HG02870 (cell line): ENCODE data around the gene ARHGEF17.
"Not testable (repeated sequence)": the region's sequence is repeated elsewhere in the genome, so short reads cannot be mapped to it uniquely, and the experiment has no call there.

Experiments used
- ATAC-seq: cut with Tn5 transposase; IDR thresholded peaks from one replicate; pipeline ENCODE4 v1.9.1; 2021; ENCODE audit warnings: mild to moderate bottlenecking, moderate library complexity; ENCODE audit not compliant: unreplicated experiment

ARHGEF17 gene

DNA sequence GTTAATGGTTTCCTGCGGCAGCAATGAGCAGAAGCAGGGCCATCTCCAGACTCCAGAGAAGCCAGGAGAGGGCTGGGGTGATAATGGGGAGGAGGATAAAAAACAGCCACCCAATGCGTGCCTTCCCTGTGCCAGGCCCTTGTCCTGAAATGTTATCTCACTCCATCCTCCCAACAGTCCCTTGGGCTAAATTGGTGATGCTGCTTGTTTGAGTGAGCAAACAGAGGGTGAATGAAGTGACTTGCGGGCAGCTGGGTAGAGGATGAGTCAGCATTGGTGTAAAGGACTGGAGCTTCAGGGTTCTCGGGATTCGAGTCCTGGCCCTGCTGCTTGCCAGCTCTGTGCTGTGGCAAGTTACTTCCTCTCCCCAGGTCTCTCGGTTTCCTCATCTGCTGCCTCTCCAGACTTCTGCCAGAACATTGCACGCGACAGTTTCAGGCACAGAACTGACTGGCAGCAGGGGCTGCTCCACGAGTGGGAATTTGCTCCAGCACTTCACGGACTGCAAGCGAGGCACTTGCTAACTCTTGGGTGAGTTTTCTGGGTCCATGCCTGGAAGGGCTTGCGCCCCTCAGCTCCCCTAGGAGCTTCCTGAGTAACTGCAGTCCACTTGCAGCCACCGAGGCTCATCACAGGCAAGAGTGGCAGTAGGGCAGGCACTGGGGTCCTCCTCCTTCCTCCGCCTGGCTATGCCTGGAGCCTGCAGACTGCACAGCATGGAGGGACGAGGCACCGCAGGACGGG is 36.0 kb upstream of the ARHGEF17 start, which contains the start of gene P2RY6:
Gene P2RY6, plus strand, starts transcription at position 403 of the 744 bp plus-strand sequence. CDS start 24,181 bp downstream, outside the sequence.
- ATAC-seq = no peak

GRCh38 chr11:73272680-73273038 is 35.4 kb upstream of the ARHGEF17 start:
- no peak for ATAC-seq

DNA sequence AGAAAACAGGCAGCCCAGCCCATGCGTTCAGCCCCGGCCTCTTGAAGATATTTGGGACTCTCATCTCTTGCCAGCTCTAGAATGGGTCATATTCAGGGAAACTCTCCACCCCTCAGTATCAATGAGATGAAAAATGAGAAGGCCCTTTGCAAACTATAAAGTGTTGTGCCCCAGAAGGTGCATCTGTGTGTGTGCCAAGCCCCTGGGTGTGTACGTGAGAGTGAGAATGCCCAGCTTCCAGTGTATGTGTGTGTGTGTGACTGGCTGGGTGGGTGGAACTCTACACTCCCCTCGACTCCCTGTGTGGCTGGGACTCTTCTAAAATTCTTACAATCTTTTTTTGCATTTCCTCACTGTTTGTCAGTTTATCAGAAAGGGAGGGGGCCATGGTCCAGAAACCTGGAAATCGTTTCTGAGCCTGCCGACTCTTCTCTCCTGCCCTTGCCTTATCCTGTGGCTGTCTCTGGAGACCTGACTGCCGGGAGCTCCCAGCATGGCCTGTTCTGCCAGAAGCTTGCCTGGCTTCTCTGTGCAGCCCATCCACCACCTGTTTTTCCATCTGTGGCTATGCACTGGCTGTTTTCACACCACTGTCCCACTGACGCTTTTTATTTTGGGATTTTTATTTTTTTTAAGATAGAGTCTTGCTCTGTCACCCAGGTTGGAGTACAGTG is 34.7 kb upstream of the ARHGEF17 start:
- ATAC-seq = no peak

- not testable (repeated sequence) for ATAC-seq
Measured at GRCh38 chr11:73274191-73274590, 33.9 kb upstream of the ARHGEF17 start.

- ATAC-seq = no peak
Measured at GRCh38 chr11:73274722-73275380, 33.2 kb upstream of the ARHGEF17 start.

DNA sequence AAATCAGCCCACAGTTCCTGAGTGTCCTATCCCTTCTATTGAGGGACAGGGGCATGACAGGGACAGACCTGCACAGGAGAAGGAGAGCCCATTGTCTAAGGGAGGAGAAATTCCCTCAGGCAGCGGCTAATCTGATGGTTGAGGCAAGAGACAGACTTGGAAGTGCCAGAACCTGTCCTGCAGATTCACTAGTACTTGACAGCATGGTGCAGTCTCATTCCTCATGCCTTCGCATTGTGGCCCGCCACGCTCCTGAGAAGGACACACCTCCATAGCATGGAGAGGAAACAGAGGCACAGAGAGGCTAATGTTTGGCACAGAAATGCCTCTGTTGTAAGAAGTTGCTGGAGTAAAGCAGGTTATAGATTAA is 32.7 kb upstream of the ARHGEF17 start:
- ATAC-seq = no peak

DNA sequence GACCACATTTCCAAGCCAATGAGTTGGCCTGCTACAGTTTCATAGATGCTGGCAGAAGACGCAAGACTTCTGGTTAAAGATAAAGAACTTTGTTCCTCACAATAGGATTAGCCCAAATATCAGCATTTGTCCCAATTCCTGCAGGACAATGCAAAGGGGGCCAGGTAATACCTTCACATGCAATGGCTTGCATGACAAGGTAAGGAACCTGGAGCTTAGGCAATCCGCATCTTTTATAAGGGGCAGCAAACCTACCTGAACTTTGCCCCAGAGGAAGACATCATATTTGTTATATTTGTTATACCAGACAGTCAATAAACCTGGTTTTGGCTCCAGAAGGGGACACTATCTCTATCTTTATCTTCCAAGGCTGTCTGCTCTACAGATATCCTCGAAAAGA is 30.6 kb upstream of the ARHGEF17 start:
- no peak for ATAC-seq

DNA sequence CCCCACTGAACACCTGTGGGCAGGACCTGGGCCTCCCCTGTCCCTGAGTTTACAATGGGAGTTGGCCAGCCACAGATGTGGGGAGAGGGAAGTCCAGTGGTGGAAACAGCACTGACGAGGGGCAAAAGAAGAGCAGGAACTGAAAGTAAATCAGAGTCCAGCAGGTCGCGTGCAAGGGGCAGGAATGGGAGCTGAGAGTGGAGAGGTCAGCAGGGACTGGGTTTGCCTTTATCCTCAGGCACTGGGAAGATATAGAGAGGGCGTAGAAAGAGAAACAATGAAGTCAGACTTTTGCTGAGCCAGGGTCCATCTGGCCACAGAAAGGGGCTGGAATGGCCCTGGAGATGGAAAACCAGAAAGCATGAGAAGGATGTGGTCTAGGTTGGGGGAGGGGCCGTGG is 27.4 kb upstream of the ARHGEF17 start:
- no peak for ATAC-seq

DNA sequence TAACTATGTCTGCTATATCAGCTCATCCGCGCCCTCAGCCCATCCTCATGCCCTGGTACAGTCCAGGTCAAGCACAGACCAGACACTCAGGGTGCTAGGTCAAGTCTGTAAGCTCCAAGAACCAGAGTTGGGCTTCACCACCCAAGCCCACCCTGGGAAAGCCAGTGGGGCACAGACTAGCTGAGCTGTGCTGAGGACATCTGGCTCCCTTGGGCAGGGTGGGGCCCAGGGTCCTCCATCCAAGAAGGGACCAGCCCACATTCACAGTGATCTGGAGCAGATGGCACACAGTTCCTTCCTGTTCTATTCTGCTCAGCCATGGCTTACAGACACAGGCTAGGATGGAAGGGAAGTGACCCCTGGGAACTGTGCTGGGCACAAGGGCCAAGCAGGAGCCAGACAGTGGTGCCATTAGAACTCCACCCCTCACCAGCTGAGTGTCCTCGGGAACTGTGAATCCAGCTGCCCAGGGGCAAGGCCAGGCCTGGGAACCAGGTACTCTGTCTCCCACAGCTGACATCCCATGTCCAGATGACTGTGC is 26.8 kb upstream of the ARHGEF17 start:
- no peak for ATAC-seq

DNA sequence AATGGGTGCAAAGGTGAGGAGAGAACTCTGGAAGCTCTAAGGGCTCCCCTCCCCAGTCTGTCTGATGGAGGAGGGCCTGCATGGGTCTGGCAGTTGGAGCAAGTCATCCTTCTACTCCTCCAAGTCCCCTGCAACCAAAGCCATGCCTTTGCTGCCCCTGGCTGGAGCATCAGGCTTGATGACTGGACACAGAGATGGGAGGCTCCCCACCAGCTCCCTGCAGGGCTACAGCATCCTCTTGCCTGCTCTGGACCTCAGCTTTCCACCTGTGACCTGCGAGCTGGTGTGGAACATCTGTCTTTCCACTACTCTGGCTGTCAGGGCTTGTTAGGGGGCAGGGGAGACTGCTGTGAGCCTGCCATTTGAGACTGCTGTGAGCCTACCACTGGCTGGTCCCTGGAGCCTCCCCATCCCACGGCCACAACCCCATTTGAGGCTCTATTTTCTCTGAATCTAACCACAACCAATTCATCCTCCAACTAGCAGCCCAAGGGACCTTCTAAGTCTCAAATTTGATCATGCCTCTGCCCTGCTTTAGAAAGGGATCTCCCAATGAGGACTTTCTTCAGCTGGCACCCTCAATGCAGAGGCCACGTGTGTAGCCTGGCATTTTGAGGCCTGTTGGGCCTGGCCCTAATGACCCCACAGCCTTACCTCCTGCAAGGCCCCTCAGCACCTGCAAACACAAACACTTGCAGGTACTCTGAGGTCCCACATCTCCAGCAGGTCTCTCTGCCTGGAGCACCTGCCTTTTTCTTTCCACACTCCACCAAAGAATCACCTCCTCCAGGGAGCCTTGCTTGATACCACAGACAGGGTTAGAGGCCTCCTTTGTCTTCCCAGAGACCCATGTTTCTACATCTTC is 26.0 kb upstream of the ARHGEF17 start:
- no peak for ATAC-seq

GRCh38 chr11:73283276-73284000 is 24.6 kb upstream of the ARHGEF17 start:
- no peak for ATAC-seq

DNA sequence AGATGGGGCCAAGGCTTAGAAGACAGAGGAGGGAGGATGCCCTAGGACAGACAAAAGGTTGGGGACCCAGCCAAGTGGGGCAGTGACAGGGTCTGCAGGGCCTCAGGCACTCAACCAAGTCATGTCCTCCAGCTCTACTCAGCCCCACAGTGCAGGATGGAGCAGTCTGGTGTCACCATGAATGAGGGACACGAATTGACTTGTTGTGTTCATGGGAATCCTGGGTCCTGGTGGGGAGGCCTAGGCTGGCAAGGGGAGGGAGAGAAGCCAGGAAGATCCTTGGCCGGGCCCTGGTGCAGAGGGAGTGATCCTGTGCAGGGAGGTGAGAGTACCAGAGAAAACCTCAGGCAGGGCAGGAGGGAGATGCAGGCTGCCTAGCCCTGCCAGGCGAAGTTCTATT is 24.0 kb upstream of the ARHGEF17 start:
- no peak for ATAC-seq

DNA sequence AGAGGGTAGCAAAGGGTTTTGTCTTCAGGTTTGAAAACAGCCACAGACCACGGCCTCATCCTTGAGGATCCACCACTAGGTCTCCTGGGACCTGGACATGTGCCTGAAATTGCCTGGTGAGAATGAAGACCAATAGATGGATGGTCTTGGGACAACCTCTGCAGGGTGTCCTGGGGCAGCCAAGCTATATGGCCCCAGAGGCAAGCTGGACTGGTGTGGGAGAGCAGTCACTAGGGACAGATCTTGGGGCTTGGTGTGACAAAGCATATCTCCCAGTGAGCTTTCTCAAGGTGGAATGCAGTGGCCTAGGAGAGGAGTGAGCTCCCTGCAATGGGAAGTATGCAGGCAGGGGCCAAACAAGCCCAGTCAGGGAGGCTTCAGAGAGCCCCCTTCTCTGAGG is 22.4 kb upstream of the ARHGEF17 start:
- ATAC-seq = no peak

DNA sequence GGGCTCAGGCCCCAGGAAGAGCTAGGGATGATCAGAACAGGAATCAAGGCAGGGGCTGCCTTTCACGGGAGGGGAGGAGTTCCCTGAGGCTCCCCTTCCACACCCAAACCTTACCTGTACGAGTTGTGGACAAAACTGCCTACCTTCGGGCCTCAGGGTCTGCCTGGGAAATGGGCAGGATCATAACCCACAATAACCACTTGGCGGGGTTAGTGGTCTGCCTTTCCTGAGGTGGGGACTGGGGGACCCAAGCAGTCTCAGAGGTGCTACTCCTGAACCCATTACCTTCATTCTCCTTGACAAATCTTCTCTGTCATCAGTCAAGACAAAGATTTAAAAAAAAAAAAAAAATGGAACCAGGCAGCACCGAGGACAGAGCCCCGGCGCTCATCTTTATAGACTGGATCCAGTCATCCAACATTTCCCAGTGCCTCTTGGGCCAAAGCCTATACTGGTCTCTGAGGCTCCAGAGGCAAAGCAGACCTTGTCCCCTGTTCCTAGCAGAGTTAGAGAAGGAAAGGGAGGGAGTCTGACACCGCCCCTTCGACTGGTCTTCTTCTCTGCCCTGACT is 21.8 kb upstream of the ARHGEF17 start:
- no peak for ATAC-seq

GRCh38 chr11:73287400-73288101 is 20.5 kb upstream of the ARHGEF17 start:
- ATAC-seq = no peak

DNA sequence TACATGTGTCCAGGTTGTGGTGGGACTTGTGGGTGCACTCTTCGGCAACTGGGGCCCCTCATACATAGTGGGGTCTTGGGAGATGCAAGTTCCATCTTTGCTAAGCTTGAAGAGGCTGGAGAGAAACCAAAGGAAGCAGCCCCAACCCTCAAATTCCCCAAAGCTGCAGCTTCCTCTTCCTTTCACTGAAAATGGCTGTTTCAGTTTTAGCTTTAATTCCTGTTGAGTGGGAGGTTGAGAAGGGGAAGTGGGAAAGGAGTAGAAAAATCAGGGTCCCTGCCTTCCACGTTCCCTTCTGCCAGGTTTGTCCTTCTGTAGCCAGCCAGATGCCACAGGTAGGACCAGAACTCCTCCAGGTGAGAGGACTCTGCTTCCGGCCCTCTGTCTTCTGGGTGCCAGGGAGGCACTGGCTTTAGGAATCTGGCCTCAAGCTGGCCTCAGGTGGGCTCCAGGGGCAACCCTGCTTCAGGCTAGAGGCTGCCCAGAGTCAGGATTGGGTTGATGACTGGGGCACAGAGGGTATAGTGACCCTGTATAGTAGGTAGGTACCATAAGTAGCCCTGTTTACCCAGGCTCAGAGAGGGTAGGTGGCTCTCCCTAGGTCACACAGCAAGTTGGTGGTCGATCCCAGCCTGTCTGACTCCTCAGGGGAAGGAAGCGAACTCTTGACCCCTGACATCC is 19.7 kb upstream of the ARHGEF17 start:
- no peak for ATAC-seq

DNA sequence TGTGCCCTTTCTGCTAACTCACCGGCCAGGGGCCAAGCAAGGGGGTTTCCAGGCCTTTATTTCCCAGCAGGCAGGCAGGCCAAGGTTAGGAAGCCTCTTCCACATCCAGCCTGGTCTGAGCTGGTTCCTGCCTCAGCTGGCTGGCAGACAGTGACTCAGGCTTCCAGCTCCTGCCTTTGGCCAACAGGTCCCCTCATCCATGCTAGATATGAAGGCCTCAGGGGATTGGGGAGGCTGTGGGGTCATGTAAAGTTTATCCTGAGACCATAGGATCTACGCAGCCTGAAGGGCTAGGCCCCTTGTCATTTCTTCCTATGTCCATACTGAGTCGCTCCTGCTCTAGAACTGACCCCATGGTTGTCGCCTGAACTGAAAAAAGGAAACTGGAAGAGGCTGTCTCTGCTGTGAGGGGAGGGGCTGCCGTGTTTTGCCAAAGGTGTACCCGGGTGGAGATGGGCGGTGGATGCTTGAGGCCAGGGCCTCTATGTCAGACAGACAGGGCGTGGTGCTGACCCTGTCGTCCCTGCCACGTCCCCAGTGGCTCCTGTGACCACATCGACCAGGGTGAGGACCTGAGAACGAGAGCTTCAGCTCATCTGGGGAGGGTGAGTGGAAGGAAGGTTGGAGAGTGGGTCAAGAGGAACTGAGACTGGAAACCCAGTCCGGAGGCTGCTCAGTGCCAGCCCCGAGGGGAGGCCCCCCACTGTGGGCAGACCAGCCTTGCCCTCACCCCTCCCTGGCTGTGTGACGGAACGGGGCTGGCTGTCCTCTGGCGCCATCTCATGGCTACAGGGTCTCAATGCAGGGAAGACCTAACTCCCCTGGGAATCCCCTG is 19.0 kb upstream of the ARHGEF17 start:
- peak; percentile 55 for ATAC-seq

- no peak for ATAC-seq
Measured at GRCh38 chr11:73290536-73290935, 17.5 kb upstream of the ARHGEF17 start.
